HepG2 (cell line): ENCODE measurements around the gene ACOXL. TPM values are rescaled to one million over a fixed set of nuclear protein-coding genes. Genes with fewer than 3 reads are reported as not detected.

Experiments
- ATAC-seq: fragments of 200-7000 bp; cut with Tn5 transposase; 3 replicates; pipeline ENCODE4 v1.9.1; 2020; ENCODE audit warnings: mild to moderate bottlenecking, moderate library complexity
- BruUV-seq: library from RNA; stranded (reverse); fragments of 400-500 nt; replicated peaks from 2 replicates; lab custom pipeline; 2021; lab: Mats Ljungman, UMichigan
- CTCF ChIA-PET: fragments of 300-600 bp; formaldehyde crosslinking; extraction: SDS; loops from one replicate; lab custom pipeline; 2021; ENCODE audit warnings: low total read pairs, inconsistent platforms, low intra/inter-chr PET ratio; lab: Yijun Ruan, JAX
- POLR2A ChIA-PET: fragments of 350-600 bp; sonication (Branson Sonifier 250); formaldehyde crosslinking; loops from one replicate; lab custom pipeline; 2020; ENCODE audit warnings: antibody characterized with exemption, inconsistent platforms; lab: Yijun Ruan, JAX
- DNase-seq: peaks from one replicate; pipeline ENCODE4 v3.0.0-alpha.2; 2015; ENCODE audit warnings: low spot score
- FAIRE-seq: peaks from 3 replicates; lab custom pipeline; 2011; peaks lifted over from hg19 to GRCh38; lab: Jason Lieb, UNC
- H2AFZ ChIP-seq: one replicate; pipeline ENCODE4 v1.6.1; 2011; ENCODE audit warnings: low read length, inconsistent platforms
- H3K27ac ChIP-seq: fragments of 300-600 bp; 3 replicates; pipeline ENCODE4 v1.8.0; 2011; ENCODE audit warnings: mixed run types, mild to moderate bottlenecking, mixed read lengths, low read length, inconsistent platforms; ENCODE audit not compliant: insufficient read depth; ENCODE audit errors: extremely low read length
- H3K27me3 ChIP-seq, 2 experiments: fragments of 200-600 bp in 1 of 2; 2 replicates in 1 of 2; 3 replicates in 1 of 2; pipeline versions ENCODE4 v1.6.0 to v1.8.0; 2011; ENCODE audit warnings: low read length in 2 of 2, mild to moderate bottlenecking in 2 of 2, moderate library complexity in 2 of 2, inconsistent platforms in 1 of 2; ENCODE audit not compliant: insufficient read depth in 2 of 2, control insufficient read depth in 1 of 2
- H3K36me3 ChIP-seq, 2 experiments: fragments of 200-600 bp in 1 of 2; replicated peaks in 1 of 2; 2 replicates in 1 of 2; 3 replicates in 1 of 2; pipeline versions ENCODE4 v1.5.1 to v1.8.0; 2011; ENCODE audit warnings: low read length in 2 of 2, inconsistent platforms in 1 of 2; ENCODE audit not compliant: insufficient read depth in 2 of 2, control insufficient read depth in 1 of 2
- H3K4me1 ChIP-seq: 2 replicates; pipeline ENCODE4 v1.5.1; 2012; ENCODE audit warnings: low read length, inconsistent platforms; ENCODE audit not compliant: insufficient read depth
- H3K4me2 ChIP-seq: 2 replicates; pipeline ENCODE4 v1.6.0; 2011; ENCODE audit warnings: low read depth, low read length, inconsistent platforms
- H3K4me3 ChIP-seq, 3 experiments: fragments of 200-600 bp in 1 of 3; sonication (generic), shearing (Covaris generic) in 1 of 3; replicated peaks in 1 of 3; 2 replicates each; pipeline ENCODE4 v1.5.1; 2011 to 2016; ENCODE audit warnings: low read length in 3 of 3, inconsistent platforms in 2 of 3, low read depth in 2 of 3, mild to moderate bottlenecking in 2 of 3, control low read depth in 1 of 3, mixed read lengths in 1 of 3; ENCODE audit not compliant: insufficient read depth in 1 of 3
- H3K79me2 ChIP-seq: one replicate; pipeline ENCODE4 v1.6.1; 2011; ENCODE audit warnings: low read length, inconsistent platforms; ENCODE audit not compliant: insufficient read depth
- H3K9ac ChIP-seq: 2 replicates; pipeline ENCODE4 v1.6.0; 2011; ENCODE audit warnings: mild to moderate bottlenecking, low read depth, low read length, inconsistent platforms; ENCODE audit not compliant: insufficient read depth
- H3K9me3 ChIP-seq: 2 replicates; pipeline ENCODE4 v1.5.1; 2012; ENCODE audit warnings: mild to moderate bottlenecking, low read length
- H4K20me1 ChIP-seq: 2 replicates; pipeline ENCODE4 v1.6.0; 2011; ENCODE audit warnings: inconsistent platforms, mild to moderate bottlenecking, low read length, moderate library complexity; ENCODE audit not compliant: insufficient read depth
- NFE2 ChIP-seq: sonication (generic); formaldehyde crosslinking; IDR thresholded peaks from 2 replicates; pipeline ENCODE4 v1.4.0; 2020; ENCODE audit warnings: missing genetic modification reagents
- PHF20 ChIP-seq: sonication (generic); formaldehyde crosslinking; IDR thresholded peaks from 2 replicates; pipeline ENCODE4 v1.5.0; 2020; ENCODE audit warnings: mild to moderate bottlenecking, missing genetic modification reagents
- TBX2 ChIP-seq: sonication (generic); formaldehyde crosslinking; IDR thresholded peaks from 2 replicates; pipeline ENCODE4 v1.5.0; 2020; ENCODE audit warnings: missing genetic modification reagents, mild to moderate bottlenecking, borderline replicate concordance
- ZNF33B ChIP-seq: sonication (generic); formaldehyde crosslinking; IDR thresholded peaks from 2 replicates; pipeline ENCODE4 v1.5.1; 2020; ENCODE audit warnings: mild to moderate bottlenecking, missing genetic modification reagents
- WGBS: methylation state at CpG from one replicate; pipeline ENCODE4 v1.1.6; 2017; ENCODE audit warnings: low lambda C conversion rate; 5-methylcytosine and 5-hydroxymethylcytosine counted together
- in situ Hi-C: cut with HindIII; loops from 2 replicates; pipeline ENCODE4 v1.10.0; 2017; ENCODE audit warnings: low pct_unique_long_range_greater_than_20kb; ENCODE audit not compliant: extremely low pct_ligation_motif_present
- intact Hi-C: fragments of 100-400 bp; cut with micrococcal nuclease; formaldehyde crosslinking; loops from one replicate; pipeline ENCODE4 v1.10.0; 2022; ENCODE audit not compliant: unreplicated experiment
- polyA plus RNA-seq, 8 experiments: library from polyadenylated mRNA; depleted of rRNA in 3 of 8; stranded (reverse) in 7 of 8; unstranded in 1 of 8; fragments of >200 nt; fragmentation: Illumina TruSeq in 4 of 8; extraction: Trizol in 4 of 8; gene quantifications; 2 replicates each; pipeline versions ENCODE4 v1.2.1 to v1.2.3, GENCODE V29; 2011 to 2016; ENCODE audit warnings: low read depth in 4 of 8, missing spikeins in 1 of 8, mixed read lengths in 1 of 8; ENCODE audit not compliant: insufficient read depth in 1 of 8
- total RNA-seq, 5 experiments: library from RNA; depleted of rRNA; stranded (reverse); fragments of >200 nt; fragmentation: Illumina TruSeq; extraction: Trizol; gene quantifications; 2 replicates each; pipeline ENCODE4 v1.2.3, GENCODE V29; 2016; ENCODE audit warnings: low read depth in 1 of 5
- TF ChIP-seq, protein P1 (sequence below): sonication (generic); formaldehyde crosslinking; IDR thresholded peaks from 2 replicates; pipeline ENCODE4 v1.4.0; 2020; ENCODE audit warnings: missing genetic modification reagents
- TF ChIP-seq, protein P2 (sequence below): sonication (generic); formaldehyde crosslinking; IDR thresholded peaks from 2 replicates; pipeline ENCODE4 v1.4.0; 2020; ENCODE audit warnings: missing genetic modification reagents

The ACOXL gene
- total and polyA plus RNA-seq, 2 of the 13 experiments (the other 11 are each of a cell fraction or from before 2014, with no cell fraction given): not detected

DNA sequence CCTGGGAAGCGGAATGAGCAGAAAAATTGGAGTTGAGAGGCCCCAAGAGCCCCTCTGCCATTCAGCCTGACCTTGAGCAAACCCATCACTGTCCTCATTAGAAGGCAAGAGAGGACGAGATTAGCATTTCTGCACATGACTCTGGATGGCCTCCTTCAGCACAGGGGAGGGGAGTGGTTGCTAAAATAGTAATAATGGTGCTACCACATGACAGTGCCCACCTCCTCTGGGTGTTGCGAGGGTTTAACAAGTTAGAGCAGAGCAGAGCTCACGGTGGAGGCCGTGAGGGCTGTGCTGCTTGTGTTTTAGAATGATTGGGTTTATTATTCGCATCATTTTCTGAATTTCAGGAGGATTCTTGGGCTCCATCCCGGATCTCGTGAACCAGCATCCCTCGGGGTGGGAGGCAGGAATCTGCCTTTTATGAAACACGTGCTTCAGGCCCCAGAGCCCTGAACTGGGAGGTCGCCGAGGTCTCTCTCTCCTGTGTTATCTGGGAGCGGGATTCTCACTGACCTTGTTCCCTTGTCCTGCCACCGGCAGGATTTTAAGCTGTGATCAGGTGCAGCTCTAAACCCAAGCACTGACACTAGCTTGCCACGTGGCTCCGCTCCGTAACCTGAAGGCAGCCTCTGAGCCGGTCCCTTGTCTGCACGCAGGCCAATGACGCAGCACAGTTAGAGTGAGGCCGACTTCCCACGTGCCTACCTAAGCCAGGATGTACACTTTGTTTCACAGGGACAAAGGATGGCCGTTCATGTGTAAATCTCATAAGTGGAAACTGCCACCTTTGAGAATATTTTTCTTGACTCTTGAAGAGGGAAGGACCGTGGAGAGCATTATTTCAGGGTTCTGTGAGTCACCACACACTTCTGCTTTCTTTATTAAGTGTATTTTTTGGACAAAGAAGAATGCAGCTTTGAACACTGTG is 142.3 kb downstream of the ACOXL start:
- no TSS peak for BruUV-seq
- in situ Hi-C loops (no loop called here), intact Hi-C loops (loop anchor here (5.0 kb wide), 1 partner anchor 1662 kb away; no protein-coding TSS in a partner anchor)

More for the DNA sequence above, 142.3 kb downstream of the ACOXL start:
- DNase-seq: no peak
- Histone ChIP-seq H3K4me2 (no peak overlapping the region), H3K9me3 (no peaks in the 10 kb centered on the region), H3K27ac (no peak overlapping the region), H3K27me3 (peaks cover 0 to 23% of the 10 kb centered on the region in 2 experiments; a peak in 3 of 5 replicates), H3K4me3 (no peak overlapping the region), H3K9ac (no peak overlapping the region), H3K36me3 (no peaks in the 10 kb centered on the region), H4K20me1 (no peaks in the 10 kb centered on the region), H3K4me1 (no peaks in the 10 kb centered on the region), H2AFZ (no peak overlapping the region), H3K79me2 (no peaks in the 10 kb centered on the region)
- POLR2A ChIA-PET: no interaction called here
- no peak for FAIRE-seq
- ATAC-seq: peak; percentile 25; the same call in 2 of the 3 replicates
- CTCF ChIA-PET: no interaction called here
- TF ChIP-seq ZNF33B (CRISPR knock-in tag) (no peak), PHF20 (CRISPR knock-in tag) (no peak), NFE2 (CRISPR knock-in tag) (no peak), TBX2 (CRISPR knock-in tag) (no peak)
- TF ChIP-seq, protein P1, sequence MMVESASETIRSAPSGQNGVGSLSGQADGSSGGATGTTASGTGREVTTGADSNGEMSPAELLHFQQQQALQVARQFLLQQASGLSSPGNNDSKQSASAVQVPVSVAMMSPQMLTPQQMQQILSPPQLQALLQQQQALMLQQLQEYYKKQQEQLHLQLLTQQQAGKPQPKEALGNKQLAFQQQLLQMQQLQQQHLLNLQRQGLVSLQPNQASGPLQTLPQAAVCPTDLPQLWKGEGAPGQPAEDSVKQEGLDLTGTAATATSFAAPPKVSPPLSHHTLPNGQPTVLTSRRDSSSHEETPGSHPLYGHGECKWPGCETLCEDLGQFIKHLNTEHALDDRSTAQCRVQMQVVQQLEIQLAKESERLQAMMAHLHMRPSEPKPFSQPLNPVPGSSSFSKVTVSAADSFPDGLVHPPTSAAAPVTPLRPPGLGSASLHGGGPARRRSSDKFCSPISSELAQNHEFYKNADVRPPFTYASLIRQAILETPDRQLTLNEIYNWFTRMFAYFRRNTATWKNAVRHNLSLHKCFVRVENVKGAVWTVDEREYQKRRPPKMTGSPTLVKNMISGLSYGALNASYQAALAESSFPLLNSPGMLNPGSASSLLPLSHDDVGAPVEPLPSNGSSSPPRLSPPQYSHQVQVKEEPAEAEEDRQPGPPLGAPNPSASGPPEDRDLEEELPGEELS (CRISPR knock-in tag): no peak
- TF ChIP-seq, protein P2, sequence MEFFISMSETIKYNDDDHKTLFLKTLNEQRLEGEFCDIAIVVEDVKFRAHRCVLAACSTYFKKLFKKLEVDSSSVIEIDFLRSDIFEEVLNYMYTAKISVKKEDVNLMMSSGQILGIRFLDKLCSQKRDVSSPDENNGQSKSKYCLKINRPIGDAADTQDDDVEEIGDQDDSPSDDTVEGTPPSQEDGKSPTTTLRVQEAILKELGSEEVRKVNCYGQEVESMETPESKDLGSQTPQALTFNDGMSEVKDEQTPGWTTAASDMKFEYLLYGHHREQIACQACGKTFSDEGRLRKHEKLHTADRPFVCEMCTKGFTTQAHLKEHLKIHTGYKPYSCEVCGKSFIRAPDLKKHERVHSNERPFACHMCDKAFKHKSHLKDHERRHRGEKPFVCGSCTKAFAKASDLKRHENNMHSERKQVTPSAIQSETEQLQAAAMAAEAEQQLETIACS (CRISPR knock-in tag): no peak
- 29% methylated on average over 24 of the region's 24 CpGs for WGBS
